ENCODE data around the gene ITGB3BP.

DNA sequence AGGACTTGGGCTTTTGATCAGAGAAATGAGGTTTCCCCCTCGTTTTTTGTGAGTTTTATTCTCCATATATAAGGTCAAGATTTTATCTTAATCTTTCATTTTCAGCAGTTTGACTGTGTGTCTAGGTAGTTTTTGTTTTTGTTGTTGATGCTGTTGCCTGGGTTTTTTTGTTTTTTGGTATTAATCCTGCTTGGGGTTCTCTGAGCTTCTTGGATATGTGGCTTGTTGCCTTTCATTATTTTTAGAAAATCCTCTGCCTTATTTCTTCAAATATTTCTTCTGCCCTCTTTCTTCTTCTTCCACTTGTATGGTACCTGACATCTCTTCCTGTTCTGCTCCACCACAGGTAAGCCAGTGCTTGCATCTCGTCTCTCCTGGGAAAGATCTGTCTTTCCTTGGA is 25.3 kb upstream of the ITGB3BP start:
- TF ChIP-seq POLR2A (IDR thresholded peaks at IDR 0.05) (no peak), POLR2AphosphoS5 (IDR thresholded peaks at IDR 0.05) (no peak)
- TF ChIP-seq, protein P1, sequence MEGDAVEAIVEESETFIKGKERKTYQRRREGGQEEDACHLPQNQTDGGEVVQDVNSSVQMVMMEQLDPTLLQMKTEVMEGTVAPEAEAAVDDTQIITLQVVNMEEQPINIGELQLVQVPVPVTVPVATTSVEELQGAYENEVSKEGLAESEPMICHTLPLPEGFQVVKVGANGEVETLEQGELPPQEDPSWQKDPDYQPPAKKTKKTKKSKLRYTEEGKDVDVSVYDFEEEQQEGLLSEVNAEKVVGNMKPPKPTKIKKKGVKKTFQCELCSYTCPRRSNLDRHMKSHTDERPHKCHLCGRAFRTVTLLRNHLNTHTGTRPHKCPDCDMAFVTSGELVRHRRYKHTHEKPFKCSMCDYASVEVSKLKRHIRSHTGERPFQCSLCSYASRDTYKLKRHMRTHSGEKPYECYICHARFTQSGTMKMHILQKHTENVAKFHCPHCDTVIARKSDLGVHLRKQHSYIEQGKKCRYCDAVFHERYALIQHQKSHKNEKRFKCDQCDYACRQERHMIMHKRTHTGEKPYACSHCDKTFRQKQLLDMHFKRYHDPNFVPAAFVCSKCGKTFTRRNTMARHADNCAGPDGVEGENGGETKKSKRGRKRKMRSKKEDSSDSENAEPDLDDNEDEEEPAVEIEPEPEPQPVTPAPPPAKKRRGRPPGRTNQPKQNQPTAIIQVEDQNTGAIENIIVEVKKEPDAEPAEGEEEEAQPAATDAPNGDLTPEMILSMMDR (IDR thresholded peaks at IDR 0.05) = no peak

All from prostate gland (tissue), 2 donors.